ENCODE measurements around the gene ATF7. TPM values are rescaled to one million over a fixed set of nuclear protein-coding genes. Genes with fewer than 3 reads are reported as not detected.

ATF7 gene
- polyA plus RNA-seq (2013, experiment 1 of 2), result 25.1 TPM
- polyA plus RNA-seq (2013, experiment 2 of 2), result 22.2 TPM

GRCh38 chr12:53625946-53626701 lies at the start of gene ATF7:
Gene ATF7 (minus strand): TSS chr12:53626382. CDS start chr12:53601000, 25,382 bp downstream.
- 0 to 2% methylated on average over 18 to 19 of the region's 48 CpGs for WGBS, 2 experiments (ENCODE audit: insufficient coverage in 2 of 2)

GRCh38 chr12:53674977-53675700 lies 49.0 kb upstream of the ATF7 start:
- Histone ChIP-seq H3K9me3 (ENCODE audit: control insufficient read depth, low read length) (no peaks in the 10 kb centered on the region), H3K36me3 (ENCODE audit: control insufficient read depth, insufficient read depth, low read length) (peaks cover 46% of the 10 kb centered on the region), H3K4me3 (ENCODE audit: extremely low read depth, insufficient read depth, low read length, poor library complexity, severe bottlenecking) (peak overlapping the region; percentile 82), H3K4me1 (ENCODE audit: control insufficient read depth, insufficient read depth, low read length, poor library complexity, severe bottlenecking) (peaks cover 11% of the 10 kb centered on the region), H3K27ac (ENCODE audit: low read depth, low read length, severe bottlenecking) (peak overlapping the region; percentile 72)
- WGBS, 2 experiments (ENCODE audit: insufficient coverage in 2 of 2), result 41 to 52% methylated on average over 5 to 6 of the region's 8 CpGs

More at GRCh38 chr12:53625946-53626701, at the start of gene ATF7:
- no peaks in the 10 kb centered on the region for H3K9me3 ChIP-seq (ENCODE audit: control insufficient read depth, low read length)
- H3K4me1 ChIP-seq (ENCODE audit: control insufficient read depth, insufficient read depth, low read length, poor library complexity, severe bottlenecking), result peaks cover 17% of the 10 kb centered on the region
- no peaks in the 10 kb centered on the region for H3K36me3 ChIP-seq (ENCODE audit: control insufficient read depth, insufficient read depth, low read length)
- peak within 1 kb of the TSS; percentile 66 for H3K4me3 ChIP-seq (ENCODE audit: extremely low read depth, insufficient read depth, low read length, poor library complexity, severe bottlenecking)
- H3K27ac ChIP-seq (ENCODE audit: low read depth, low read length, severe bottlenecking), result peak within 1 kb of the TSS; percentile 98

- no peak overlapping the region for H3K4me3 ChIP-seq (ENCODE audit: extremely low read depth, insufficient read depth, low read length, poor library complexity, severe bottlenecking)
- H3K9me3 ChIP-seq (ENCODE audit: control insufficient read depth, low read length), result no peaks in the 10 kb centered on the region
- peaks cover 85% of the 10 kb centered on the region for H3K36me3 ChIP-seq (ENCODE audit: control insufficient read depth, insufficient read depth, low read length)
- no peak overlapping the region for H3K27ac ChIP-seq (ENCODE audit: low read depth, low read length, severe bottlenecking)
- no peaks in the 10 kb centered on the region for H3K4me1 ChIP-seq (ENCODE audit: control insufficient read depth, insufficient read depth, low read length, poor library complexity, severe bottlenecking)
Observed at GRCh38 chr12:53670971-53671370, 44.8 kb upstream of the ATF7 start.

GRCh38 chr12:53670308-53670707 lies 44.1 kb upstream of the ATF7 start:
- Histone ChIP-seq H3K4me1 (ENCODE audit: control insufficient read depth, insufficient read depth, low read length, poor library complexity, severe bottlenecking) (no peaks in the 10 kb centered on the region), H3K9me3 (ENCODE audit: control insufficient read depth, low read length) (no peaks in the 10 kb centered on the region), H3K4me3 (ENCODE audit: extremely low read depth, insufficient read depth, low read length, poor library complexity, severe bottlenecking) (no peak overlapping the region), H3K27ac (ENCODE audit: low read depth, low read length, severe bottlenecking) (no peak overlapping the region), H3K36me3 (ENCODE audit: control insufficient read depth, insufficient read depth, low read length) (peaks cover 92% of the 10 kb centered on the region)
- WGBS, 2 experiments (ENCODE audit: insufficient coverage in 2 of 2), result 97 to 100% methylated on average over 4 to 6 of the region's 7 CpGs

- WGBS, 2 experiments (ENCODE audit: insufficient coverage in 2 of 2), result 100% methylated on average over 1 of the region's 2 CpGs
- peaks cover 97% of the 10 kb centered on the region for H3K36me3 ChIP-seq (ENCODE audit: control insufficient read depth, insufficient read depth, low read length)
- H3K4me1 ChIP-seq (ENCODE audit: control insufficient read depth, insufficient read depth, low read length, poor library complexity, severe bottlenecking), result no peaks in the 10 kb centered on the region
- no peak overlapping the region for H3K27ac ChIP-seq (ENCODE audit: low read depth, low read length, severe bottlenecking)
- no peaks in the 10 kb centered on the region for H3K9me3 ChIP-seq (ENCODE audit: control insufficient read depth, low read length)
- H3K4me3 ChIP-seq (ENCODE audit: extremely low read depth, insufficient read depth, low read length, poor library complexity, severe bottlenecking), result no peak overlapping the region
Observed at GRCh38 chr12:53667080-53667479, 40.9 kb upstream of the ATF7 start.

GRCh38 chr12:53664936-53665335 lies 38.8 kb upstream of the ATF7 start:
- H3K4me1 ChIP-seq (ENCODE audit: control insufficient read depth, insufficient read depth, low read length, poor library complexity, severe bottlenecking), result peaks cover 10% of the 10 kb centered on the region
- 93 to 97% methylated on average over 5 to 6 of the region's 7 CpGs for WGBS, 2 experiments (ENCODE audit: insufficient coverage in 2 of 2)
- H3K9me3 ChIP-seq (ENCODE audit: control insufficient read depth, low read length), result no peaks in the 10 kb centered on the region
- no peak overlapping the region for H3K27ac ChIP-seq (ENCODE audit: low read depth, low read length, severe bottlenecking)
- no peak overlapping the region for H3K4me3 ChIP-seq (ENCODE audit: extremely low read depth, insufficient read depth, low read length, poor library complexity, severe bottlenecking)
- H3K36me3 ChIP-seq (ENCODE audit: control insufficient read depth, insufficient read depth, low read length), result peaks cover 77% of the 10 kb centered on the region

- peaks cover 69% of the 10 kb centered on the region for H3K36me3 ChIP-seq (ENCODE audit: control insufficient read depth, insufficient read depth, low read length)
- H3K9me3 ChIP-seq (ENCODE audit: control insufficient read depth, low read length), result no peaks in the 10 kb centered on the region
- peaks cover 17% of the 10 kb centered on the region for H3K4me1 ChIP-seq (ENCODE audit: control insufficient read depth, insufficient read depth, low read length, poor library complexity, severe bottlenecking)
- H3K27ac ChIP-seq (ENCODE audit: low read depth, low read length, severe bottlenecking), result no peak overlapping the region
- WGBS, 2 experiments (ENCODE audit: insufficient coverage in 2 of 2), result 75 to 81% methylated on average over 3 to 4 of the region's 5 CpGs
- no peak overlapping the region for H3K4me3 ChIP-seq (ENCODE audit: extremely low read depth, insufficient read depth, low read length, poor library complexity, severe bottlenecking)
Observed at GRCh38 chr12:53664191-53664590, 38.0 kb upstream of the ATF7 start.

- Histone ChIP-seq H3K4me1 (ENCODE audit: control insufficient read depth, insufficient read depth, low read length, poor library complexity, severe bottlenecking) (peaks cover 36% of the 10 kb centered on the region), H3K9me3 (ENCODE audit: control insufficient read depth, low read length) (no peaks in the 10 kb centered on the region), H3K4me3 (ENCODE audit: extremely low read depth, insufficient read depth, low read length, poor library complexity, severe bottlenecking) (no peak overlapping the region), H3K36me3 (ENCODE audit: control insufficient read depth, insufficient read depth, low read length) (peaks cover 30% of the 10 kb centered on the region), H3K27ac (ENCODE audit: low read depth, low read length, severe bottlenecking) (peak overlapping the region; percentile 96)
- no CpG with 5 or more reads among the region's 5 CpGs for WGBS, 2 experiments (ENCODE audit: insufficient coverage in 2 of 2)
Observed at GRCh38 chr12:53660041-53660440, 33.9 kb upstream of the ATF7 start.

- no CpG with 5 or more reads among the region's 2 CpGs for WGBS, 2 experiments (ENCODE audit: insufficient coverage in 2 of 2)
- Histone ChIP-seq H3K4me1 (ENCODE audit: control insufficient read depth, insufficient read depth, low read length, poor library complexity, severe bottlenecking) (peaks cover 36% of the 10 kb centered on the region), H3K4me3 (ENCODE audit: extremely low read depth, insufficient read depth, low read length, poor library complexity, severe bottlenecking) (no peak overlapping the region), H3K36me3 (ENCODE audit: control insufficient read depth, insufficient read depth, low read length) (peaks cover 25% of the 10 kb centered on the region), H3K27ac (ENCODE audit: low read depth, low read length, severe bottlenecking) (peak overlapping the region; percentile 96), H3K9me3 (ENCODE audit: control insufficient read depth, low read length) (no peaks in the 10 kb centered on the region)
Observed at GRCh38 chr12:53659571-53659981, 33.4 kb upstream of the ATF7 start.

- peaks cover 20% of the 10 kb centered on the region for H3K36me3 ChIP-seq (ENCODE audit: control insufficient read depth, insufficient read depth, low read length)
- H3K9me3 ChIP-seq (ENCODE audit: control insufficient read depth, low read length), result no peaks in the 10 kb centered on the region
- peak overlapping the region; percentile 96 for H3K27ac ChIP-seq (ENCODE audit: low read depth, low read length, severe bottlenecking)
- 20 to 22% methylated on average over 1 to 2 of the region's 3 CpGs for WGBS, 2 experiments (ENCODE audit: insufficient coverage in 2 of 2)
- H3K4me1 ChIP-seq (ENCODE audit: control insufficient read depth, insufficient read depth, low read length, poor library complexity, severe bottlenecking), result peaks cover 36% of the 10 kb centered on the region
- H3K4me3 ChIP-seq (ENCODE audit: extremely low read depth, insufficient read depth, low read length, poor library complexity, severe bottlenecking), result no peak overlapping the region
Observed at GRCh38 chr12:53659011-53659551, 32.9 kb upstream of the ATF7 start.
